ENCODE results near the gene S100A10. TPM values are rescaled to one million over a fixed set of nuclear protein-coding genes. Genes with fewer than 3 reads are reported as not detected.
A peak's percentile ranks its signal among the peaks of the same experiment; 100 is the strongest.

S100A10 gene
- total RNA-seq, 2 donors from 2014 or later, result 181 to 377 TPM

DNA sequence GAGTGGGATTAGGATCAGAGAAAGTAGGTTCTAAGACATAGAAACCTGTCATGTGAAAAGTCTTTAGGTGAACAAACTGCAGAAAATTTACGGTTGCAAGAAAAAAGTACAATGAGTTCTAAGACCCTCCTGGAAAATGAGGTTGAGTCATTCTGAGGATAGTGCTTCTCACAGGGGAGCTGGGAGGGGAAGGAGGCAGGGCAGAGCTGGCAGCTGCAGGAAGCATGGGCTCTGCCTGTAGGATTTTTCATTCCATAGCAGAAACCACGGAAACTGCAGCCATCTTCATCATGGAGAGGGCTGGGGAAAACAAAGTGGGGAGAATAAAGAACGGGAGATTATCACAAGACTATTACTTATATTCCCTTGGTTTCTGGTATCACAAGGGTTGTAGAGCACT, 58.5 kb downstream of the S100A10 start:
- ATAC-seq (replicated peaks), result no peak
- Mint-ChIP-seq H3K27ac (no peak overlapping the region), H3K9me3 (no peaks in the 10 kb centered on the region)

DNA sequence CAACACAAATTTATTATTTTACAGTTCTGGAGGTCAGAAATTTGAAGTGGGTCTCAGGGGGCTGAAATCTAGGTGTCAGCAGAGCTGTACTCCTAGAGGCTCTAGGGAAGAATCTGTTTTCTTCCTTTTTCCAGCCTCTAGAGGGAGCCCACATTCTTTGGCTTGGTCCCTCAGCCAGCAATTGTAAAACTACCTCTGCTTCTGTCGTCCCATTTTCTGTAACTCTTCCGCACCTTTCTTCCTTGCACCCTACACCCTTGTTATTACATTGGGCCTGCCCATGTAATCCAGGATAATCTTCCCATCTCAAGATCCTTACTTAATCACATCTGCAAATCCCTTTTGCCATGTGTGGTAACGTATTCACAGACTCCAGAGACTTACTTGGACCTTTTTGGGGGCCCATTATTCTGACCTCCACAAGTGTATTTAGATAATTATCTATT, 59.6 kb downstream of the S100A10 start:
- no peak overlapping the region for H3K27ac Mint-ChIP-seq
- no peaks in the 10 kb centered on the region for H3K9me3 Mint-ChIP-seq
- no peaks in the 10 kb centered on the region for H3K36me3 Mint-ChIP-seq (ENCODE audit: low read depth)
- peak; percentile 92 for ATAC-seq (replicated peaks)
- peaks cover 5% of the 10 kb centered on the region for H3K4me1 Mint-ChIP-seq
- no peaks in the 10 kb centered on the region for H3K27me3 Mint-ChIP-seq
- no peak overlapping the region for H3K4me3 Mint-ChIP-seq

More for the DNA sequence above, 58.5 kb downstream of the S100A10 start:
- Mint-ChIP-seq H3K36me3 (ENCODE audit: low read depth) (no peaks in the 10 kb centered on the region), H3K4me3 (no peak overlapping the region), H3K4me1 (peaks cover 5% of the 10 kb centered on the region), H3K27me3 (no peaks in the 10 kb centered on the region)

Other genes starting within 250 kb of the S100A10 start
- gene MRPL9, start 230.4 kb downstream of the S100A10 start, total RNA-seq, result 100 to 1,000 TPM in 1 of 2 donors, 10 to 100 TPM in 1; 80.4 to 160 TPM
- gene TDRKH, start 203.4 kb downstream of the S100A10 start, total RNA-seq, result 10 to 100 TPM; 20.3 to 21.8 TPM
- gene LINGO4, start 188.4 kb downstream of the S100A10 start, total RNA-seq, result 1 to 10 TPM; 1.3 to 4.0 TPM
- gene RORC, start 162.1 kb downstream of the S100A10 start, total RNA-seq, result 10 to 100 TPM; 39.5 to 55.2 TPM
- gene C2CD4D, start 154.0 kb downstream of the S100A10 start, total RNA-seq, result 1 to 10 TPM; 3.9 to 5.6 TPM
- not detected for gene THEM5, start 140.1 kb downstream of the S100A10 start, total RNA-seq
- 10 to 100 TPM; 26.6 to 33.0 TPM for gene THEM4, start 84.3 kb downstream of the S100A10 start, total RNA-seq
- 100 to 1,000 TPM; 230 to 302 TPM for gene S100A11, start 43.1 kb upstream of the S100A10 start, total RNA-seq
- gene TCHHL1, start 95.2 kb upstream of the S100A10 start, total RNA-seq, result not detected
- gene TCHH, start 121.6 kb upstream of the S100A10 start, total RNA-seq, result under 1 TPM; 0.03 to 0.11 TPM
- not detected for gene RPTN, start 165.4 kb upstream of the S100A10 start, total RNA-seq
- gene HRNR, start 230.3 kb upstream of the S100A10 start, total RNA-seq, result not detected